HepG2 (cell line): Measurements from ENCODE around the gene AIDA. TPM values are rescaled to one million over a fixed set of nuclear protein-coding genes. Genes with fewer than 3 reads are reported as not detected.

ENCODE experiments used
- ATAC-seq: fragments of 200-7000 bp; cut with Tn5 transposase; 3 replicates; pipeline ENCODE4 v1.9.1; 2020; ENCODE audit warnings: mild to moderate bottlenecking, moderate library complexity
- BruUV-seq: library from RNA; stranded (reverse); fragments of 400-500 nt; replicated peaks from 2 replicates; lab custom pipeline; 2021; lab: Mats Ljungman, UMichigan
- CTCF ChIA-PET: fragments of 300-600 bp; formaldehyde crosslinking; extraction: SDS; loops from one replicate; lab custom pipeline; 2021; ENCODE audit warnings: low total read pairs, inconsistent platforms, low intra/inter-chr PET ratio; lab: Yijun Ruan, JAX
- POLR2A ChIA-PET: fragments of 350-600 bp; sonication (Branson Sonifier 250); formaldehyde crosslinking; loops from one replicate; lab custom pipeline; 2020; ENCODE audit warnings: antibody characterized with exemption, inconsistent platforms; lab: Yijun Ruan, JAX
- DNase-seq: peaks from one replicate; pipeline ENCODE4 v3.0.0-alpha.2; 2015; ENCODE audit warnings: low spot score
- FAIRE-seq: peaks from 3 replicates; lab custom pipeline; 2011; peaks lifted over from hg19 to GRCh38; lab: Jason Lieb, UNC
- H2AFZ ChIP-seq: one replicate; pipeline ENCODE4 v1.6.1; 2011; ENCODE audit warnings: low read length, inconsistent platforms
- H3K27ac ChIP-seq: fragments of 300-600 bp; 3 replicates; pipeline ENCODE4 v1.8.0; 2011; ENCODE audit warnings: mixed run types, mild to moderate bottlenecking, mixed read lengths, low read length, inconsistent platforms; ENCODE audit not compliant: insufficient read depth; ENCODE audit errors: extremely low read length
- H3K27me3 ChIP-seq, 2 experiments: fragments of 200-600 bp in 1 of 2; 2 replicates in 1 of 2; 3 replicates in 1 of 2; pipeline versions ENCODE4 v1.6.0 to v1.8.0; 2011; ENCODE audit warnings: low read length in 2 of 2, mild to moderate bottlenecking in 2 of 2, moderate library complexity in 2 of 2, inconsistent platforms in 1 of 2; ENCODE audit not compliant: insufficient read depth in 2 of 2, control insufficient read depth in 1 of 2
- H3K36me3 ChIP-seq, 2 experiments: fragments of 200-600 bp in 1 of 2; replicated peaks in 1 of 2; 2 replicates in 1 of 2; 3 replicates in 1 of 2; pipeline versions ENCODE4 v1.5.1 to v1.8.0; 2011; ENCODE audit warnings: low read length in 2 of 2, inconsistent platforms in 1 of 2; ENCODE audit not compliant: insufficient read depth in 2 of 2, control insufficient read depth in 1 of 2
- H3K4me1 ChIP-seq: 2 replicates; pipeline ENCODE4 v1.5.1; 2012; ENCODE audit warnings: low read length, inconsistent platforms; ENCODE audit not compliant: insufficient read depth
- H3K4me2 ChIP-seq: 2 replicates; pipeline ENCODE4 v1.6.0; 2011; ENCODE audit warnings: low read depth, low read length, inconsistent platforms
- H3K4me3 ChIP-seq, 3 experiments: fragments of 200-600 bp in 1 of 3; sonication (generic), shearing (Covaris generic) in 1 of 3; replicated peaks in 1 of 3; 2 replicates each; pipeline ENCODE4 v1.5.1; 2011 to 2016; ENCODE audit warnings: low read length in 3 of 3, inconsistent platforms in 2 of 3, low read depth in 2 of 3, mild to moderate bottlenecking in 2 of 3, control low read depth in 1 of 3, mixed read lengths in 1 of 3; ENCODE audit not compliant: insufficient read depth in 1 of 3
- H3K79me2 ChIP-seq: one replicate; pipeline ENCODE4 v1.6.1; 2011; ENCODE audit warnings: low read length, inconsistent platforms; ENCODE audit not compliant: insufficient read depth
- H3K9ac ChIP-seq: 2 replicates; pipeline ENCODE4 v1.6.0; 2011; ENCODE audit warnings: mild to moderate bottlenecking, low read depth, low read length, inconsistent platforms; ENCODE audit not compliant: insufficient read depth
- H3K9me3 ChIP-seq: 2 replicates; pipeline ENCODE4 v1.5.1; 2012; ENCODE audit warnings: mild to moderate bottlenecking, low read length
- H4K20me1 ChIP-seq: 2 replicates; pipeline ENCODE4 v1.6.0; 2011; ENCODE audit warnings: inconsistent platforms, mild to moderate bottlenecking, low read length, moderate library complexity; ENCODE audit not compliant: insufficient read depth
- IRF1 ChIP-seq: sonication (generic); formaldehyde crosslinking; IDR thresholded peaks from 2 replicates; pipeline ENCODE4 v1.4.0; 2020; ENCODE audit warnings: low read depth, mild to moderate bottlenecking, missing genetic modification reagents
- PHF20 ChIP-seq: sonication (generic); formaldehyde crosslinking; IDR thresholded peaks from 2 replicates; pipeline ENCODE4 v1.5.0; 2020; ENCODE audit warnings: mild to moderate bottlenecking, missing genetic modification reagents
- SNAI1 ChIP-seq: sonication (generic); formaldehyde crosslinking; IDR thresholded peaks from 2 replicates; pipeline ENCODE4 v1.5.0; 2020; ENCODE audit warnings: mild to moderate bottlenecking, missing genetic modification reagents, borderline replicate concordance
- STAT6 ChIP-seq: sonication (generic); formaldehyde crosslinking; IDR thresholded peaks from 2 replicates; pipeline ENCODE4 v1.4.0; 2020; ENCODE audit warnings: missing genetic modification reagents, mild to moderate bottlenecking, borderline replicate concordance
- ZNF256 ChIP-seq: sonication (generic); formaldehyde crosslinking; conservative IDR thresholded peaks from 2 replicates; pipeline ENCODE4 v1.4.0; 2020; ENCODE audit warnings: missing genetic modification reagents
- ZNF343 ChIP-seq: sonication (generic); formaldehyde crosslinking; IDR thresholded peaks from 2 replicates; pipeline ENCODE4 v1.4.0; 2020; ENCODE audit warnings: mild to moderate bottlenecking, missing genetic modification reagents
- WGBS: methylation state at CpG from one replicate; pipeline ENCODE4 v1.1.6; 2017; ENCODE audit warnings: low lambda C conversion rate; 5-methylcytosine and 5-hydroxymethylcytosine counted together
- in situ Hi-C: cut with HindIII; loops from 2 replicates; pipeline ENCODE4 v1.10.0; 2017; ENCODE audit warnings: low pct_unique_long_range_greater_than_20kb; ENCODE audit not compliant: extremely low pct_ligation_motif_present
- intact Hi-C: fragments of 100-400 bp; cut with micrococcal nuclease; formaldehyde crosslinking; loops from one replicate; pipeline ENCODE4 v1.10.0; 2022; ENCODE audit not compliant: unreplicated experiment
- polyA plus RNA-seq, 8 experiments: library from polyadenylated mRNA; depleted of rRNA in 3 of 8; stranded (reverse) in 7 of 8; unstranded in 1 of 8; fragments of >200 nt; fragmentation: Illumina TruSeq in 4 of 8; extraction: Trizol in 4 of 8; gene quantifications; 2 replicates each; pipeline versions ENCODE4 v1.2.1 to v1.2.3, GENCODE V29; 2011 to 2016; ENCODE audit warnings: low read depth in 4 of 8, missing spikeins in 1 of 8, mixed read lengths in 1 of 8; ENCODE audit not compliant: insufficient read depth in 1 of 8
- total RNA-seq, 5 experiments: library from RNA; depleted of rRNA; stranded (reverse); fragments of >200 nt; fragmentation: Illumina TruSeq; extraction: Trizol; gene quantifications; 2 replicates each; pipeline ENCODE4 v1.2.3, GENCODE V29; 2016; ENCODE audit warnings: low read depth in 1 of 5

AIDA gene
- total and polyA plus RNA-seq, 2 of the 13 experiments (the other 11 are each of a cell fraction or from before 2014, with no cell fraction given): 17.5 to 35.4 TPM

GRCh38 chr1:222730866-222731265, 18.6 kb upstream of the AIDA start (continued):
- TF ChIP-seq IRF1 (CRISPR knock-in tag): no peak
- TF ChIP-seq PHF20: no peak

- Histone ChIP-seq H3K27me3 (no peaks in the 10 kb centered on the region), H4K20me1 (no peaks in the 10 kb centered on the region), H3K27ac (no peak overlapping the region), H3K4me1 (no peaks in the 10 kb centered on the region), H3K4me2 (no peak overlapping the region), H2AFZ (no peak overlapping the region), H3K79me2 (no peaks in the 10 kb centered on the region), H3K36me3 (peaks cover 9 to 82% of the 10 kb centered on the region in 2 experiments), H3K9ac (no peak overlapping the region), H3K9me3 (no peaks in the 10 kb centered on the region), H3K4me3 (no peak overlapping the region)
- TF ChIP-seq ZNF343: no peak
- TF ChIP-seq SNAI1: no peak
- TF ChIP-seq ZNF256 (CRISPR knock-in tag): no peak
- WGBS: 89% methylated on average over 1 of the region's 1 CpG
- in situ Hi-C loops (no loop called here), intact Hi-C loops (no loop called here)
- BruUV-seq: no TSS peak
- POLR2A ChIA-PET: no interaction called here
- FAIRE-seq (no peak), DNase-seq (no peak), ATAC-seq (no peak)
- CTCF ChIA-PET: no interaction called here
Observed at GRCh38 chr1:222728746-222729145, 16.5 kb upstream of the AIDA start.

GRCh38 chr1:222716393-222716792, 4.1 kb upstream of the AIDA start:
- Histone ChIP-seq H4K20me1 (no peaks in the 10 kb centered on the region), H3K4me3 (no peak overlapping the region), H3K9ac (no peak overlapping the region), H3K36me3 (peaks cover 7 to 30% of the 10 kb centered on the region in 2 experiments; a peak in 4 of 5 replicates), H3K9me3 (no peaks in the 10 kb centered on the region), H2AFZ (no peak overlapping the region), H3K4me1 (peaks cover 7% of the 10 kb centered on the region; the same call in 1 of the 2 replicates), H3K79me2 (peaks cover 11% of the 10 kb centered on the region), H3K27me3 (no peaks in the 10 kb centered on the region; a peak in 2 of 5 replicates), H3K27ac (no peak overlapping the region), H3K4me2 (no peak overlapping the region)
- DNase-seq (no peak), ATAC-seq (no peak), FAIRE-seq (no peak)
- 100% methylated on average over 2 of the region's 2 CpGs for WGBS
- in situ Hi-C loops (loop anchor here (10.0 kb wide), 1 partner anchor 252 kb away; no protein-coding TSS in a partner anchor), intact Hi-C loops (no loop called here)
- BruUV-seq: no TSS peak
- ChIA-PET CTCF (no interaction called here), POLR2A (no interaction called here)
- no peak for TF ChIP-seq STAT6 (CRISPR knock-in tag)
